Ammon's horn (tissue), 1 donor: ENCODE data around the gene PANX3.

Source experiments
- DNase-seq: peaks from one replicate; pipeline ENCODE4 v3.0.0-alpha.2; 2016; ENCODE audit warnings: low spot score

Gene PANX3

GRCh38 chr11:124618863-124619262 lies 7.6 kb downstream of the PANX3 start:
- DNase-seq = no peak

DNA sequence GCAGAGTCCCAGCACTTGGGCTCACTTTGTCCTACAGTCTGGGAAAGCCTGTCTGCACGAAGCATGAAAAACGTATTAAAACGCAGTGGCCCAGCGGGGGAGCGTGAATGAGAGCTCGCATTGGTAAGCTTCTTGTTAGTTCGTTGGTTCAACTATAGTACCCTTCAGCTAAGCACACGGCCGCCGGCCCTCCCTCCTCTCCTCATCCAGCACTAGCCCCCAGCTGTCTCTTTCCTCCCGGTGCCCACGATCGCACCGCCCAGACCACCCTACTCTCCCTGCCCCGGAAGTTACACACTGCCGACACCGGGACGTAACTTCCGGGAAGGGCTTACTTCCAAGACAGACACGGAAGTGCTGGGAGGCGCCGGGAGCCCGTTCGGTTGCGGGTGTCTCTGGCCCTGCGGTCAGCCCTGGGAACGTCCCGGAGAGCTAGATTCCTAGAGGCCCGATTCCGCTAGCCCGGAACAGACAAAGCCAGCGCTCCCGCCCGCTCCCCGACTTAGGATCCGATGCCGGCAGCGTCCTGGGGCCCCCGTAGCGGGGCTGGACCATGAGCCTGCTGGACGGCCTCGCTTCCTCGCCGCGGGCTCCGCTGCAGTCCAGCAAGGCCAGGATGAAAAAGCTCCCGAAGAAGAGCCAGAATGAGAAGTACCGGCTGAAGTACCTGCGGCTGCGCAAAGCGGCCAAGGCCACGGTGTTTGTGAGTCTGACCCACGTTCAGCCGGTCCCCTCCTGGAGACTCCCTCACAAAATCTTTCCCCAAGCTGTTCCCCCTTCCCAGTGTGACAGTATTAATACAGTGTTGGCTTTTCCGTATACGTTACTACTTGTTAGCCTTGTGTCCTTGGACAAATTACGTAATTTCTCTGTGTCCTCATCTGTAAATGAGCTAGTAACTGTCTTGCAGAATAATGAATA lies 11.6 kb downstream of the PANX3 start, which contains the start of gene TBRG1:
TSS of gene TBRG1 (plus strand) at position 334 of the 921 bp plus-strand sequence. CDS start at position 554, 220 bp downstream.
- DNase-seq = peak; percentile 97

GRCh38 chr11:124623861-124624525 lies 12.8 kb downstream of the PANX3 start:
- no peak for DNase-seq

GRCh38 chr11:124625504-124626168 lies 14.4 kb downstream of the PANX3 start:
- no peak for DNase-seq

GRCh38 chr11:124627546-124627945 lies 16.3 kb downstream of the PANX3 start:
- no peak for DNase-seq

DNA sequence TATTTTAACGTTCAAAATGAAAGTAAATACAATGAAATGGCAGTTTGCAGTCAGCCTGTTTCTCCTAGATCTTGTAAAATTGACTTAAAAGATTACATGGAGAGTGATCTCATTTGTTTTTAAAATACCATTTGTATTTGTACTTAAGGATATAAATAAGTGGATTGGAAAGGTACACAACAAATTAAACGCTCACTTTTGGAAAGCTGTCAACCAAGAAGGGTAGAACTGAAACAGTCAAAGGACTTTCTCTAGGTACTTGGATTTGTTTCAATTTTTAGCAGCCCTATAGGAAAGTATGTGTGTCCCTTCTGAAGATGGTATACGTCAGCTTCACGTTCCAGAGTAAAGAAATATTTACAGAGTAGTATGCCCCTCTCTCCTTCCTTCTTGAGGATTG lies 18.7 kb downstream of the PANX3 start:
- DNase-seq = no peak

- no peak for DNase-seq
These were observed 22.1 kb downstream of the PANX3 start for GRCh38 chr11:124633355-124633754.

- no peak for DNase-seq
These were observed 24.7 kb downstream of the PANX3 start for GRCh38 chr11:124635932-124636331.

- DNase-seq = no peak
These were observed 27.3 kb downstream of the PANX3 start for GRCh38 chr11:124638500-124638899.

DNA sequence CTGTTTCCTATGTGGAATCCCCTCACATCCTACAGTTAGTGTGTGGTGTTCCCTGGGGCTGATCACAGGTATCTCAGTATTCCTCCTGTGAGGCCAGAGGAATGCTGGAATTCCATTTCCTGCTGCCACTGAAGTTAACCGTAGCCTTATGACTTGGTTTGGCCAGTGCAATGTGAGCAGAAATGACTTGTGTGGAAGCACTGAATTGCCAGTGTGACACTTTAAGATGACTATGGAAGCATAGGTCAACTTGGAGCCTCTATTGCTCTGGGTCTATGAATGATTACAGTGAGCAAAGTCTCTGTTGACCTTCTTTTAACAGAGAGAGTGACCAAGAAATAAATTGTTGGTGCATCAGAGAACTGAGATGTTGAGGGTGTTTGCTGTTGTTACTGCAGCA lies 28.0 kb downstream of the PANX3 start:
- DNase-seq = no peak

DNA sequence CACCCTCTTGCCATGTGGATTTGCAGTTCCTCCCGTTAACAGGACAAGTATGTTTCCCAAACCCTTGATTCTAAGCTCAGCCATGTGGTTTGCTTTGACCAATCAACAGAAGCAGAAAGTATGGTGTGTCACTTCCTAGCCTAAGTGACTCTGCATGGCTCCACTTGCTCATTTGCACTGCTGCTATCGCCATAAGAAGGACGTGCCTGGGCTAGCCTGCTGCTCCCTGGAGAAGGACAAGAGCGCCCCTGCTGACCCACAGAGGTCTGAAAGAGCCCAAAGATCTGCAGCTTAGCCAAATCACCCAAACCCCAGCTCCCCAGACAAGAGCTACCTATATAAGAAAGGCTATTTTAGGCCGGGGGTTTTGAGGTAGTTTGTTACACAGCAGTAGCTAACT lies 29.4 kb downstream of the PANX3 start:
- no peak for DNase-seq

DNA sequence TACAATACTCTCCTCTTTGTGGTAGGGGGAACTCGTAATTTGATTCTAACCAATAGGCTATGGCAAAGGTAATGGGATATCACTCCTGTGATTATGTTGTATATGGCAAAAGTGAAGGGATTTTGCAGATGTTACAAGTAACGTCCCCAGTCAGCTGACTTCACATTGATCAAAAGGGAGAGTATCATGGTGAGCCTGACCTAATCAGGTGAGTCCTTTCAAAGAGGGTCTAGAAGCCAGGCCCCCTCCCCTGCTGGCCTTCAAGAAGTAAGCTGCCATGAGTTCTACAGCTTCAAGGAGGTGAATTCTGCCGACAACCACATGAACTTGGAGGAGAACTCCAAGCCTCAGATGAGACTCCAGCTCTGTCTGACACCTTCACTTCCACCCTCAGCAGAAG lies 31.4 kb downstream of the PANX3 start:
- no peak for DNase-seq

- DNase-seq = no peak
These were observed 31.9 kb downstream of the PANX3 start for GRCh38 chr11:124643042-124643604.

DNA sequence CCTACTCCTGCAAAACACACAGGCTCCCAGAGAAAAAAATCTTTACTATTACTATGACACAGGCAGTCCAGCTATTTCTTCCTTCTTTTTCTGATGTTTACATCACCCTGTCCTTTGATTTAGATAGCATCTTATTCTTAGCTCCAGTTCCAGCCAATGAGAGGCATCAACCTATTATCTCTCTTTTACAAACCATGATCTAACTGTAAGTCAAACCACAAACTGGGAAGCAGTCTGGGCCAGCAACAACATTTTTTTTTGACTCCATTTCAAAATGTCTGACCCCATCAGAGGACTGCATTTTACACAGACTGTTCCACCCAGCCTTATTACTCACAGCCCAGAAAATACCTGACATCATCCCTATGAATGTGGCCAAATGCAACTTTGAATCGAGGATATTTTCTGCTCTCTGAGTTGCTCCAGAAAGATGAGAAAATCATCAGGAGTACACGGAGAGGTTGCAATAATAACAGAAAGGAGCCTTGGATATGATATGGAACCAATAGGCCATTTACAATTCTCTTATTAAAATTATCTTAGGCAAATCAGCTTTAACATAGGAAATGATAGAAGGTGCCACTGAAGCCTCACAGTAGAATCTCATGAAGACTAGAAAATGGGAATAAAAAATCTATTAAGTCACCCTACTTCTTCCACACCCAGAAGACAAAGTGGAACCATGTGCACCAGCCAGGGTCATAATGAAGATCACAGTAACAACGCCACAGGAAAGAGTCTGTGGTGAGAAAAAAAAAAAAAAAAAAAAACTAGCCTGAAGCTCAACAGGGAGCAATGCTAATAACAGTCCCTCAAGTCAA lies 32.6 kb downstream of the PANX3 start:
- DNase-seq = no peak

DNA sequence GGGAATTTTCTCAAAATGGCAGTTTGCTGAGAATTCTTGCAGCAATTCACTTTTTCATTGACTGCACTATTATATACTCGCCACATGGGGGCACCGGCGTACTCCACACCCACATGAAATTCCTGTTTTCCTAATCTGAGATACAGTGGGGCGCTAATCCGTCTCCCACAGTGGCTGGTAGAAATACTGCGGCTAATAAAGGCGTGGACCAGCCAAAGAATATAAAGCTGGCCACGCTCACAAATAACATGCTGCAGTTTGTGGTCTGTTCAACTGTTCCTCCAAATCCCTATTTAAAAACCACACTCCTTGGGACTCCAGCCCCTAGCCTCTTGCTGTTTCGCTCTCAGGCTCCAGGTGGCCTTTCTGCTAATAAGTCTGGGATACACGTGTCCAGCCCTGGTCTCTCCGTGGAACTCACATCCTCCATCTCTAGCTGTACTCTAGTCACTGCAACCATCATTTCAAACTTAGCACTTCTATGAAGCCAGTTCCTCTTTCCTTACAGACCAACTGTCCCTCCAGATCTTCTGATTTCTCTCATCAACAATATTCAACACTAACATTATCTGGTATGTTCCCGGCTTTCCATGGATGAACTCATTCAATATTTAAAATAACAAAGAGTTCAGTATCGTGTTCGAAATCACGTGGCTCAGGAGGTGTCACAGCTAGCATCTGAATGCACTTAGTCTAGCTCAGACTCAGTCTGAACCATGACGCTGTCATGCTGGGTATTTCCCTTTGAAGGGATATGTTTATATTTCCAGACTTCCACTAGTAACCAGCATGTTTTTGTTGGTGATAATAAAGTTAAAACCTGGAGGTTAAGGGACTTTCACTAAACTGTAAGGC lies 33.4 kb downstream of the PANX3 start:
- peak; percentile 87 for DNase-seq

DNA sequence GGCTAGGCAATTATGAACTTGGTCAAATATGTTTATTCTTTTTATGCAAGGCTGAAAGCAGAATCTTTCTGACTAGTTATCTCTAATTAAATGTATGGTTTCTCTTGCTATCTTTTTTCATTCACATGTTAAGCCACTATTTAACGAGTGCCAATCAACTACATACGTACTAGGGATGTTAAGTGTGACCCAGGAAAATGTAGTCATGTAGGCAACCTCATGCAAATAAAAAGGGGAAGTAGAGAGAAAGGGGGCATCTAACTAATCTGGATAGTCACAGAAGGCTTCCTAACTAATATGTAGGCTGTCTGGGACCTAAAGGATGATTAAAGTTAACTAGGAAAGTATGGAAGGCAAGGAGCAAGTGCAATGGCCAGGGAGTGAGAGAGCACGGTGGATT lies 34.9 kb downstream of the PANX3 start:
- DNase-seq = no peak

DNA sequence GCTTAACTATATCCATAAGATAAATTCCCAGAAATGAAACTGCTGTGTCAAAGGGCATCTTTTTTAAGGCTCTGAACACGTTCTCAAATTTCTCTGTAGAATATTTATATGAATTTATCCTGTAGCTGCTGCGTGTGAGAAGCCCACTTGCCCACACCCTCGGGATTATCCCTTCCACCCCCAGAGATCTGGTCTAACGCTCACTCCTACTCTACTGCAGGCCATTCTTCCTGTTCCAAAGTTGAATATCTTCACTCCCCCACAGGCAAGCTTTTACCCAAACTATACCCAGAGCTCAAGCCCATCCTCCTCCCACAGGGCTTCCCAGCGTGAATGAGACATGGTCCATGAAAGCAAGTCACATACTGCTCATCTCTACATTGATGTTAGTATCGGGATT lies 37.4 kb downstream of the PANX3 start:
- DNase-seq = no peak

DNA sequence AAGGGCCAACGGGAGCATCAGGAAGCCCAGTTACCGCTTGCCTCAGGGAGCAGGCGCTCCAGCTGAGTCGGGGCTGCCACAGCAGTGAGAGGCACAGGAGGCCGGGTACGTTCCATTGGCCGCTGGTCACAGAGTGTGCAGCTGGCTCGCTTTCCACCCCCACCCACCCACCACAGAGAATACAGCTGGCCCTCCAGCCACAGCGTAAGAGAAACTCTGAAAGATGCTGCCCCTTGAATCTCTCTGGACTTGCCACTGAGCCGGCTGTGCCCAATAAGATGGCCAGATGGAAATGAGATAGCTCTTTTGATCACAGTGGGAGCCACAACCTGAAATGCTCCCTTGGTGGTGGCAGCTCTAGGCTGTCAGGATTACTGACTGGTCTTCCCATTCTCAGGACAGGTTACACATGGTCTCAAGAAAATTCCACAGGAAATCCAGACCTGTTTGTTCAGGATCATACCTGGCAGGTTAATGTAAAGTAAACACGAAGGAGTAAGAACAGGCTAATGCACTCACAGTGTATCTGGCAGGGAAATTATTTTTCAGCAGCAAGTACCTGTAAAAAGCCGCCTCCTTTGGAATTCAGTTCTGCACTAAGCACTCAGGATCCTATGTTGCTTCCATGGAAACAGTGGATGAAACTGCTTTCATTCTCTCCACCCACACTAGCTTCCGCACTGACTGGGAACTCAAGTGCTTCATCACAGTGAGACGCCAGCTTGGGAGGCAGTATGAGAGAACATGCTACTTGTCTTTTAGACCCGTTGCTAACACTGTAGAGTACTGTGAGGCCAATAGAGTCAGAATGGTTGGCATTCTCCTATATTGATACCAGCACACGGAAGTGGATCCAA lies 45.8 kb downstream of the PANX3 start:
- DNase-seq = peak; percentile 76

DNA sequence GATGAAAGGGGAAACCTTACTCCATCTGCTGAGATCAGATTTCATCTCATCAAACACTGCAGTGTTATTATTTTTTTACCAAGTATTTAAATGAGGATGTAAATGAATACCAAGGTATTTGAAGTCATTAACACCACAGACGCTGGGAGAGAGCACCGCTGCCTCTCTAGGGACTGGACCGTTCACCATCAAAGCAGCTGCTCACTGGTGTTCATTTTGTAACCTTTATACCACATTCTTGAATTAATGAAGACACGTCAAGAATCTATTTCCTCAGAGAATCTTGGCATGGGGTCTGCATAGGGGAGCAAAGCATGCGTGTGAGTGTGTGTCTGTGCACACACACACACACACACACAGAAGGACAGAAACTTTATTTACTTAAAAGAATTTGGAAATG lies 46.7 kb downstream of the PANX3 start:
- DNase-seq = no peak

DNA sequence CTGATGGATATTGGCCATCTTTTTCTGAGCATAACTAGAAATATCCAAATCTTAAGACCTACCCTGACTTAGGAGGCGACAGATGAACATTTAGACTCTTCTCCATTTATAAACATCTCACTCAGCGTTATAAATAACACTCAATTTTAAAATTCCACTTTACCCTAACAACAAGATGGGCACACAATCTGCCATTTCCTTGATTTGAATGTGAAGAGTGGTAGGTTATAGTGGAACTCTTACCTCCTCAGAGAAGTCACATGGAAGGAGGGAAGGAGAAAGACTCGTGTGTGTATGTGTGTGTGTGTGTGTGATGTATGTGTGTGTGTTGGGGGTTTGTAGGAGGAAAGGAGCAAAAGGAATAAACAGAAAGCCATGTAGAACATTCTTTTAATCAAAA lies 47.3 kb downstream of the PANX3 start:
- DNase-seq = no peak
